ACC112 (cell line): Measurements from ENCODE around the gene TMEM244.
"Not testable (repeated sequence)": the region's sequence is repeated elsewhere in the genome, so short reads cannot be mapped to it uniquely, and the experiment has no call there.

Experiments
- H2AFZ ChIP-seq: fragments of 200-600 bp; sonication (generic); one replicate; pipeline ENCODE4 v1.6.0; 2017; ENCODE audit warnings: antibody characterized with exemption, low read length; ENCODE audit not compliant: unreplicated experiment
- H3K27ac ChIP-seq: fragments of 200-600 bp; sonication (generic); 2 replicates; pipeline ENCODE4 v1.5.1; 2014; ENCODE audit warnings: low read depth, mild to moderate bottlenecking, antibody characterized with exemption, low read length, moderate library complexity
- H3K27me3 ChIP-seq: fragments of 200-600 bp; sonication (generic); 2 replicates; pipeline ENCODE4 v1.6.1; 2014; ENCODE audit warnings: mild to moderate bottlenecking, antibody characterized with exemption, low read length, moderate library complexity, mixed read lengths; ENCODE audit not compliant: insufficient read depth
- H3K36me3 ChIP-seq: fragments of 200-600 bp; sonication (generic); 2 replicates; pipeline ENCODE4 v1.6.1; 2016; ENCODE audit warnings: mild to moderate bottlenecking, antibody characterized with exemption, low read length, moderate library complexity, mixed read lengths; ENCODE audit not compliant: insufficient read depth
- H3K4me1 ChIP-seq: fragments of 200-600 bp; sonication (generic); one replicate; pipeline ENCODE4 v1.6.1; 2016; ENCODE audit warnings: low read length, mixed read lengths; ENCODE audit not compliant: insufficient read depth, unreplicated experiment, control insufficient read depth
- H3K4me3 ChIP-seq: fragments of 200-600 bp; sonication (generic); 2 replicates; pipeline ENCODE4 v1.5.1; 2014; ENCODE audit warnings: mild to moderate bottlenecking, low read depth, low read length
- H3K79me2 ChIP-seq: fragments of 200-600 bp; sonication (generic); one replicate; pipeline ENCODE4 v1.6.0; 2016; ENCODE audit warnings: low read length; ENCODE audit not compliant: control insufficient read depth, unreplicated experiment, insufficient read depth

The TMEM244 gene

GRCh38 chr6:129817332-129817731 is 43.8 kb downstream of the TMEM244 start:
- Histone ChIP-seq H3K4me3 (no peak overlapping the region), H3K79me2 (no peaks in the 10 kb centered on the region), H3K27ac (no peak overlapping the region), H3K36me3 (no peaks in the 10 kb centered on the region), H3K4me1 (no peaks in the 10 kb centered on the region), H3K27me3 (no peaks in the 10 kb centered on the region), H2AFZ (no peak overlapping the region)

- no peak overlapping the region for H3K4me3 ChIP-seq
- no peaks in the 10 kb centered on the region for H3K4me1 ChIP-seq
- no peaks in the 10 kb centered on the region for H3K36me3 ChIP-seq
- H3K79me2 ChIP-seq, result no peaks in the 10 kb centered on the region
- no peak overlapping the region for H3K27ac ChIP-seq
- H3K27me3 ChIP-seq, result no peaks in the 10 kb centered on the region
- H2AFZ ChIP-seq, result no peak overlapping the region
Measured at GRCh38 chr6:129812145-129812777, 48.9 kb downstream of the TMEM244 start.

DNA sequence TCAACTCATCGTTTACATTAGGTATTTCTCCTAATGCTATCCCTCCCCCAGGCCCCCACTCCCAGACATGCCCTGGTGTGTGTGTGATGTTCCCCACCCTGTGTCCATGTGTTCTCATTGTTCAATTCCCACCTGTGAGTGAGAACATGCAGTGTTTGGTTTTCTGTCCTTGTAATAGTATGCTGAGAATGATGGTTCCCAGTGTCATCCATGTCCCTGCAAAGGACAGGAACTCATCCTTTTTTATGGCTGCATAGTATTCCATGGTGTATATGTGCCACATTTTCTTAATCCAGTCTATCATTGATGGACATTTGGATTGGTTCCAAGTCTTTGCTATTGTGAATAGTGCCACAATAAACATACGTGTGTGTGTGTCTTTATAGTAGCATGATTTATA is 54.0 kb downstream of the TMEM244 start:
- H3K4me3 ChIP-seq, result not testable (repeated sequence)

DNA sequence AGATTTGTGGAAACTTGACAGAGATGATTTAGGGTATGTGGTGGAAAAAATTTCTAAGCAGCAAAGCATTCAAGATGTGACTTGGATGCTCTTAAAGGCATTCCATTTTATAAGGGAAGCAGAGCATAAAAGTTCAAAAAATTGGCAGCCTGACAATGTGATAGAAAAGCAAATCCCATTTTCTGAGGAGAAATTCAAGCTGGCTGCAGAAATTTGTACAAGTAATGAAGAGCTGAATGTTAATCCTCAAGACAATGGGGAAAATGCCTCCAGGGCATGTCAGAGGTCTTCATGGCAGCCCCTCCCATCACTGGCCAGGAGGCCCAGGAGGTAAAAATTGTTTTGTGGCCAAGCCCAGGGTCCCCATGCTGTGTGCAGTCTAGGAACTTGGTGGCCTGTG is 58.2 kb downstream of the TMEM244 start:
- not testable (repeated sequence) for H3K79me2 ChIP-seq, H3K36me3 ChIP-seq, H3K4me3 ChIP-seq, H3K27ac ChIP-seq, H3K4me1 ChIP-seq, H3K27me3 ChIP-seq, H2AFZ ChIP-seq

More for the DNA sequence above, 54.0 kb downstream of the TMEM244 start:
- not testable (repeated sequence) for H3K36me3 ChIP-seq, H3K27me3 ChIP-seq, H3K79me2 ChIP-seq, H3K27ac ChIP-seq, H2AFZ ChIP-seq, H3K4me1 ChIP-seq

GRCh38 chr6:129801909-129802308 is 59.2 kb downstream of the TMEM244 start:
- H3K27me3 ChIP-seq, result no peaks in the 10 kb centered on the region
- no peaks in the 10 kb centered on the region for H3K4me1 ChIP-seq
- H2AFZ ChIP-seq, result no peak overlapping the region
- no peak overlapping the region for H3K27ac ChIP-seq
- no peak overlapping the region for H3K4me3 ChIP-seq
- no peaks in the 10 kb centered on the region for H3K36me3 ChIP-seq
- no peaks in the 10 kb centered on the region for H3K79me2 ChIP-seq

DNA sequence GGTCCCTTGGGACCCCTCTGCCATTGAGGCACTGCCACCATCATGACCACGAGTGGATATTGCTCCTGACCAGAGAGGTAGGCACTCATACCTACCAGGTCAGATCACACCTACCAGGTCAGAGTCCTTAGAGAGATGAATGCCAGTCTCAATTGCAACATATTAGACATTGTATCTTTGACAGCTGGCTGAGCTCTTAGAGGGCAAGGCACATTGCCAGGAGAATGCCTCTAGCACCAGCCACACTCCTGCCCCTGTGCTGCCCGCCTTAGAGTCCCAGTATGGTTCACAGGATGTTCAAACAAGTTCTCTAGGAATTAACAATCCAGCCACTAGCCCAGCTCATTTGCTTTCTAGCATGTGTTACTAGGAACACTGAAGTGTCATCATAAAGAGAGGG is 65.9 kb downstream of the TMEM244 start:
- H3K27me3 ChIP-seq, result no peaks in the 10 kb centered on the region
- H2AFZ ChIP-seq, result no peak overlapping the region
- no peaks in the 10 kb centered on the region for H3K79me2 ChIP-seq
- no peaks in the 10 kb centered on the region for H3K36me3 ChIP-seq
- no peak overlapping the region for H3K4me3 ChIP-seq
- no peaks in the 10 kb centered on the region for H3K4me1 ChIP-seq
- H3K27ac ChIP-seq, result no peak overlapping the region

DNA sequence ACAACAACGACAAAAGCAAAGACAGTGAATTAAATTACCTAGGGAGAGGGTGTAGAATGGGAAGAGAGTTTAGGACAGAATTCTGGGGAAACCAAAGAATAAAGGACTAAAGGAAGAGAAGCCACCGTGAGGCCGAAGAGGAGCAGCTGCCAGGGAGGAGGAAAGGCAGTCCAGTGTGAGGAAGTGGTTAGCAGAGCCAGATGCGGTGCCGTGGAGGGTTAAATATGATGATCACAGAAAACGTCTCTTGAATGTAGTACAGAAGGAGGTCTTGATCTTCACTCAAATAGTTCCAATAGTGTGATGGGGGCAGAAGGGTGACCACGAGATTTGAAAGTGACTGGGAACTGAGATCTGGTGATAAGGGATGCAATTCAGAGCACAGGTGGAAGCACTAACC is 67.7 kb downstream of the TMEM244 start:
- H2AFZ ChIP-seq, result no peak overlapping the region
- no peaks in the 10 kb centered on the region for H3K27me3 ChIP-seq
- no peaks in the 10 kb centered on the region for H3K4me1 ChIP-seq
- H3K79me2 ChIP-seq, result no peaks in the 10 kb centered on the region
- no peak overlapping the region for H3K27ac ChIP-seq
- no peaks in the 10 kb centered on the region for H3K36me3 ChIP-seq
- no peak overlapping the region for H3K4me3 ChIP-seq

DNA sequence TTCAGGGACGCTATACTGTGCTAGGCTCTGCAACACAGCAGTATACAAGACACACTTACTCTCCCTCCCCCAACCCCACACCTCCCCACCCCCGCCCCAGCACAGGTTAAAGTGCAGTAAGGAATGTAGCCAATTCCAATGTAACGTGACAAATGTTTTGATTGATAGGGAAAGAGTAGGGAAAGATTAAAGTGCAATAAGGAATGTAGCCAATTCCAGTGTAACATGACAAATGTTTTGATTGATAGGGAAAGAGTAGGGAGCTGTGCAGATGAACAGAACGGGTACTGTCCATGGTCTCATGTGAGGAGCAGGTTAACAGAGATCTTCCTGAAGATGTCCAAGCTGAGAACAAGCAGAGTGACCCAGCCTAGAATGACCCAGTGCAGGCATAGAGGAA is 69.1 kb downstream of the TMEM244 start:
- H3K4me1 ChIP-seq, result no peaks in the 10 kb centered on the region
- no peak overlapping the region for H2AFZ ChIP-seq

DNA sequence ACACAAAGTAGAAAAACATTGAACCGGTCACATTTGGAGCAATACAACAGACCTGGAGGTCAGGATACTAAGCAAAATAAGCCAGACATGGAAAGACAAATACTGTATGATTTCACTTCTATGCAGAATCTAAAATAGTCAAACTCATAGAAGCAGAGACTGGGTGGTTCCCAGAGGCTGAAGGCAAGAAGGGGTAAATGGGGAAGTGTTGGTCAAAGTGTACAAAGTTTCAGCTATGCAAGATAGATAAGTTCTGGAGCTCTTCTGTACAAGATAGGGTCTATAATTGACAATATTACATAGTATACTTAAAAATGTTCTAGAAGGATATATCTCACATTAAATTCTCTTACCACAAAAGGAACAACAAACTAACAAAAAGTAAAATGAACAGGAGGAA is 70.3 kb downstream of the TMEM244 start:
- no peaks in the 10 kb centered on the region for H3K27me3 ChIP-seq
- no peak overlapping the region for H2AFZ ChIP-seq
- no peak overlapping the region for H3K27ac ChIP-seq
- no peak overlapping the region for H3K4me3 ChIP-seq
- peaks cover 4% of the 10 kb centered on the region for H3K4me1 ChIP-seq
- H3K36me3 ChIP-seq, result no peaks in the 10 kb centered on the region
- no peaks in the 10 kb centered on the region for H3K79me2 ChIP-seq

More for the DNA sequence above, 69.1 kb downstream of the TMEM244 start:
- Histone ChIP-seq H3K27me3 (no peaks in the 10 kb centered on the region), H3K4me3 (no peak overlapping the region), H3K79me2 (no peaks in the 10 kb centered on the region), H3K36me3 (no peaks in the 10 kb centered on the region), H3K27ac (no peak overlapping the region)

DNA sequence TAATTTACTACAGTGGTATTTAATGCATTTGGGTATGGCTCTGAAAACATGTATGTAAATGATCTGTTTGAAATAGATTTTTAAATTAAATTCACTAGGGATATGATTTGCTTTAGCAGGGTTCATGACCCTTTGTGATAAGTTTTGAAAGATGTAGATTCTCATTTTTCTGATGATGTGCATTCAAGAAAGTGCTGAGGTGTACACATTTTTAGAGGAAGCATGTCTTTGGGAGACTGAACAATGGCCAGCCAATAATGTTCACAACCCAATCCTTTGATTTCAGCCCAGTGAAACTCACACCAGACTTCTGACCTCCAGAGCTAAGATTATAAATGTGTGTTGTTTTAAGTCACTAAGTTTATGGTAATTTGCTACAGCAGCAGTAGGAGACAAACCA is 71.1 kb downstream of the TMEM244 start:
- H2AFZ ChIP-seq, result no peak overlapping the region
- peaks cover 11% of the 10 kb centered on the region for H3K4me1 ChIP-seq
- no peak overlapping the region for H3K4me3 ChIP-seq
- H3K79me2 ChIP-seq, result no peaks in the 10 kb centered on the region
- H3K27me3 ChIP-seq, result no peaks in the 10 kb centered on the region
- H3K27ac ChIP-seq, result no peak overlapping the region
- H3K36me3 ChIP-seq, result no peaks in the 10 kb centered on the region

GRCh38 chr6:129787816-129788215 is 73.3 kb downstream of the TMEM244 start:
- H3K36me3 ChIP-seq, result no peaks in the 10 kb centered on the region
- no peaks in the 10 kb centered on the region for H3K79me2 ChIP-seq
- H3K27me3 ChIP-seq, result no peaks in the 10 kb centered on the region
- H2AFZ ChIP-seq, result no peak overlapping the region
- peaks cover 13% of the 10 kb centered on the region for H3K4me1 ChIP-seq
- no peak overlapping the region for H3K4me3 ChIP-seq
- no peak overlapping the region for H3K27ac ChIP-seq
